CD4-positive, alpha-beta T cell treated with Interleukin-10 for 1 hour (primary cell): ENCODE results near the gene SLC39A8.

Experiments used
- DNase-seq: peaks from one replicate; pipeline ENCODE4 v3.0.0-alpha.2; 2020

Gene SLC39A8

GRCh38 chr4:102338405-102338804 is 6.9 kb downstream of the SLC39A8 start:
- DNase-seq, result no peak

- no peak for DNase-seq
Measured at GRCh38 chr4:102335616-102336015, 9.7 kb downstream of the SLC39A8 start.

- no peak for DNase-seq
Measured at GRCh38 chr4:102334624-102335023, 10.7 kb downstream of the SLC39A8 start.

- DNase-seq, result no peak
Measured at GRCh38 chr4:102333787-102334186, 11.5 kb downstream of the SLC39A8 start.

- no peak for DNase-seq
Measured at GRCh38 chr4:102328045-102328444, 17.2 kb downstream of the SLC39A8 start.

DNA sequence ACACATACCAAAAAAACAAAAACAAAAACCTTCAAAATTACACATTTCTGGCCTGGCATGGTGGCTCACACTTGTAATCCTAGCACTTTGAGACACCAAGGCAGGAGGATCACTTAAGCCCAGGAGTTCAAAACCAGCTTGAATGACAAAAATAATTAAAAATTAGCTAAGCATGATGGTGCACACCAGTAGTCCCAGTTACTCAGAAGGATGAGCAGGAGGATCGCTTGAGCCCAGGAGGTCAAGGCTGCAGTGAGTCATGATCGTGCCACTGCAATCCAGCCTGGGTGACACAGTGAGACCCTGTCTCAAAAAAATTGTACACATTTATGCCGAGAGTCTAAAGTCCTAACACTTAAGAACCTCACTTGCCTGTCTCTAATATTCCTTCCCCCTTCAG is 18.3 kb downstream of the SLC39A8 start:
- no peak for DNase-seq

- DNase-seq, result no peak
Measured at GRCh38 chr4:102324730-102325129, 20.6 kb downstream of the SLC39A8 start.

- no peak for DNase-seq
Measured at GRCh38 chr4:102322736-102323135, 22.5 kb downstream of the SLC39A8 start.

DNA sequence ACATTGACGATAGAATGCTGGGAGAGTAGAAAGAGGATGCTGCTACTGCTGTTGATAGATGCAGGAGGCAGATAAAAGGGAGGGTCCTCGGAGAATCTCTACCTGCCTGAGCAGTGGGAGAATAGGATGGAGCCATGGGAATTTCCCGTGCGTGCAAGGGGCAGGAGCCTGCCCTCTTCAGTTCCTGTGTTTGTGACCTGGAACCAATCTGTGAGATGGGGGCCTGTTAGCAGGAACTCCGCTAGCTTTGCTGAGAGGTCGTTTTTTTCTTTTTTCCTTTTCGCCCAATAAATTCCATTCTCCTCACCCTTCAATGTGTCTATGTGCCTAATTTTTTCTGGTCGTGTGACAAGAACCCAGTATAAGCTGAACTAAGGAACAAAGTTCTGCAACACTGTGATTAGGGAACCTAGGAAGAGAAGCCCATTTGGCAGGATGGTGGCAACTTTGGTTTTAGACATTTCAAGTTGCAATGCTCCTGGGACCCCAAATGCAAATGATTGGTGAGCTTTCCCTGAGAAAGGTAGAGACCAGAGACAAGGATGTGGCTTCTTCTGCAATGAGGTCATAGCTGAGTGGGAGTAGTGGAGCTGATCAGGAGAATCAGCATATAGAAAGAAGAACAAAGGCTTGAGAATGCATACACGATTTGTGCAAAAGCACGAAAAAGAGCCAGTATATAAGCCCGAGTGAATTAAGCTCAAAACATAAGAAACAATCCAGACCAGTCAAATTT is 23.9 kb downstream of the SLC39A8 start:
- DNase-seq, result no peak

DNA sequence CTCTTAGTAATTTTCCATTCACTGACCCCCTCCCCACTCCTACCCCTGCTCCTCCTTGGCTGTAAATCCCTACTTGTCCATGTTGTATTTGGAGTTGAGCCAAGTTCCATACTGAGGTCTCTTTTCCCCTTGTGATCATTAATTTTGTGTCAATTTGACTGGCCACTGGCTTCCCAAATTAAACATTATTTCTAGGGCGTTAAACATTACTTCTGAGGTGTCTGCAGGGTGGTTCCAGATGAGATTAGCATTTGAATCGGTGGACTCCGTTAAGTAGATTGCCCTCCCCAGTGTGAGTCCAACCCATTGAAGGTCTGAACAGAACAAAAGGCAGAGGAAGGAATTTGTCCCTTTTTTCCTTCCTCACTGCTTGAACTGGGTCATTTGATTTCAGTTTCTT is 25.7 kb downstream of the SLC39A8 start:
- no peak for DNase-seq

DNA sequence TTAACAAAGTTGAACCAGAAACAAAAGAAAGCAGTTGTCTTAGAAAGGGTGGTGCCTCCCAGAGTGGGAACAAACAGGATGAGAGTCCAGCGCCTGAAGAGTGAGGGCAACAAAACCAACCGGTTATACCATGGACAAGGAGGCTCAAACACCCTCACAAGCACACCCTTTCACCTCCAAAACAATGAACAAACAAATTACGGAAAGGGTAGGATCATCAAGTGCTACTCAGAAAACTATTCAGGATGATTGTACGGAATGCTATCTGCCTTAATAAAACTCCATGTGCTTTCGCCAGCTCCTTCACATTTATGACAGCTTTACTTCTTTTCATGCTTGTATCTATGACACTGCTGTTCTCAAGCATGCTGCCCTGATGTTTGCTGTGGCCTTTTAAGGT is 26.8 kb downstream of the SLC39A8 start:
- DNase-seq, result no peak

DNA sequence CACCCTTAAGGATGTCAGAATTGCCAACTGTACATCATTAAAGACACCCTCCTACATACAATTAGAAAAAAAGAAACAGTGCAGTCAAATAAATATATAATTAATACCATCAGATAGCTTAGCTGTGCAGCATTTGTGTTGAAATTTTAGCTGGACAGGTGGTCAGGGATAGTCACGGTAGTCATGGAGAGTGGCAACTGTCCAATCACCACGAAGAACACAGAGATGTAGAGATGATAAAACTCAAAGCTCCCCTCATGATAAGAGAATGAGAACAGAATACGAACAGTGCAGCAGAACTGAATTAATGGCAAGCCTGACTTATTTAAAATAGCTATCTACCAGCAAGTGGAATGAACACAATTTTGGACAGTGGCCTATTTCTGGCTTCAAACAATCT is 27.2 kb downstream of the SLC39A8 start:
- DNase-seq, result no peak

DNA sequence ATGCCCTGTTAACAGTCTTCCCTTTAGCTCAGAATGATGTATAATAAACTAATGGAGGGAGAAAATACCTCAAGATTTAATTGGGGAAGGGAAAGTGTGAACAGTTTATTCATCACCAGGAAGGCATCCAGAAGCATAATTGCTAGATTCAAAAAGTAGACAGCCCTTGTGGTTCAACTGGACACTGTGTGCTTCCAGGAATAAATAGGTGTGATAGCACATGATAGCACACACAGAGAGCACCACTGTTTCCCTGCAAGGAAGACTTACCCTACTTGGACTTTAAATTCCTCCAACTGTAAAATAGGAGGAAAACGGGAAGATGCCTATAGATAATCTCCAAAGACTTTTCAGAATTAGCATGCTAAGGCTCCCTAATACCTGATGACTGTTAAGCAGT is 27.8 kb downstream of the SLC39A8 start:
- no peak for DNase-seq

GRCh38 chr4:102316585-102316984 is 28.7 kb downstream of the SLC39A8 start:
- no peak for DNase-seq

DNA sequence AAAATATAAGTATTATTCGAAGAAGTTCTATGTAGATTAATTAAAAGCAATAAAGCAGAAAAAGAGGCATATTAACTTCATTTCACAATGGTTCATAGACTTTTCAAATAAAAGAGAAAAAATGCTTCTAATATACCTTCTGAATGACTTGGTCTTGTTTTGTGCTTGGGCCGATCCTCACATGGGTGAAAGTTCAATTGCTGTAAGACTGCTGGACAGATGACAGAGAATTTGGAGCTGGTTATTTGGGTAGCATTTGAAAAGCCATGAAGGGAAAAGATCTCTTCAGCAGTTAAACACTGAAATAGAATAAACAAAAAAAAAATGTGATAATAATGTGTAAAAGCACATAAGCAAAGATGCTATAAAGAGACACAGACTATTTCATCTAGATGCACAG is 29.8 kb downstream of the SLC39A8 start:
- no peak for DNase-seq

DNA sequence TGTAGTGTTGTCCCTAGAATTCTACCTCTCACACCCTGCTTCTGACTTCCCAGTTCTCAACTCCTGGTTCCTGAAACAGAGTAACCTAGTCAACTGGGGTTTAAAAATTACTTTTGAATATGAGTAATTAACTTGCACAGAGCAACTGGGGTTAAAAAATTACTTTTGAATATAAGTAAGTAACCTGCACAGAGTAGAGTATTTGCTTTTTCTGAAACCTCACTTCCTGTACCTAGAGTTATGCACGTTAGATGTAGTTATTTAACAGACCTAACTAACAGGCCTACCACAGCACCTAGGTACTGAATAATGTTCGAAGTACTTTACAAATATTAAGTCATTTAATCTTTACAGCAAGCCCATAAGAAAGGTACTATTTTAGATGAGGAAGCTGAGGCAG is 32.9 kb downstream of the SLC39A8 start:
- DNase-seq, result no peak

DNA sequence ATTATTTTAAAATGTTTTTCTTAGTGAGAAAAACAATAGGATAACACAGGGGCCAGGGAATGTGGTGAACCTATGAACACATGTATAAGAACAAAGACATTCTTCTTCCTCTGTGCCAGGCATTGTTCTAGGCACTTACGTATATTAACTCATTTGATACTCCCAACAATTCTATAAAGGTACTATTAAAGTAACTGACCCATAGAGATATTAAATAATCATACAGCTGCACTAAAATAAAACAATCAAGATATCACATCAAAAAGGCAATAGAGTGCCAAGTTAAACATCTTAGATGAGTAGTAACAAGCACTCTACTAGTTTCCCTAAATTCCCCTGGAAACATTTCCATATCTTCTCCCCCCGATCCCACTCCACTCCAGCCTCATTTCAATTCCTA is 33.4 kb downstream of the SLC39A8 start:
- no peak for DNase-seq

GRCh38 chr4:102311407-102311806 is 33.9 kb downstream of the SLC39A8 start:
- no peak for DNase-seq

DNA sequence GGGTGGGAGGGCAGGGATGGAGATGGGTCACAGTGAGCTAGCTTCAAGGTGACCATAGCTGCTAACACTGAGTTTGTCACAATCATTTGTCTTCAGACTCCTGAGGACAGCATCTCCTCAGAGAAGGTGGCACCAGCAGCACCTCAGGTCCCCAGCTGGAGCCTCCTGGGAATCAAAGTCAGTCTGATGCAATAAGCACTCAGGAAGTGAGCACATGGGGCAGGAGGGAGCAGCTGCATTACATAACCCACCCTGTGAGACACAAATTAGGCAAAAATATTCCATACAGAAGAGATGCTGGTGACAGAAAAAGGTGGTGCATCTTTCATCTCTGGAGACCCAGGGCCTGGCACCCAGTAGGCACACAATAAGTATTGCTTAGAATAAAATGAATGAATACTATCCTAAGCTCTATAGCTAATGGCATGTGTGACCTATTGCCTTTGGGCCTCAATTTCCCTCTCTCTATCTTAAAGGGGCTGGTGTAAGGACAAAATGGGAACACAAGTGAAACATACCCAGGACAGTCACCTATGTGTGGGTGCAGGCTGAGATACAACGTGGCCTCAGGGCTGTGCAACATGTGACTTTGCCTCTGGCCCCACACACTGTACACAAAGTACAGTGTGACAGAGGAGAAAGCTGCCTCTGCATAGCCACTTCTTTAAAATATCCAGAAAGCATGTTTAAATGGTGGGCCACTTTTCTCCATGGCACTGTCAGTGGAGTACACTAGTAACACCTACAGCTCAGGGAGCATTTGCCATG is 37.1 kb downstream of the SLC39A8 start:
- no peak for DNase-seq

DNA sequence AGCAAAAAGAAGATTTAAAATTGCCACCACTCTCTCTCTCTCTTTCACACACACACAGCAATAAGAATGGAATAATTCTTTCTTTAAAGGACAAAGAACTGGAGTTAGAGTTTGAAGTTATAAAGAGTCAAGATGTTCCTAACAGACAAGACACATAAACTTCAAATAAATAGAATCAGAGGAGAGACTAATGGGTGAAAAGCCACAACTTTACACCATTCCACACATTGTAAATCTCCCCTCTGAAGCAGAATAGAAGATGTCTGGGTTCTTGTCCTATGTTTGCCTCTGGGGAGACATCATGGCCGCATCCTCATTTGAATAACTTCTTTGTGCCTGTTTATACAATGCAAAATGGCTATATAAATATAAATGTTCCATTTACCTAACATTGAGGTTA is 39.6 kb downstream of the SLC39A8 start:
- DNase-seq, result no peak

DNA sequence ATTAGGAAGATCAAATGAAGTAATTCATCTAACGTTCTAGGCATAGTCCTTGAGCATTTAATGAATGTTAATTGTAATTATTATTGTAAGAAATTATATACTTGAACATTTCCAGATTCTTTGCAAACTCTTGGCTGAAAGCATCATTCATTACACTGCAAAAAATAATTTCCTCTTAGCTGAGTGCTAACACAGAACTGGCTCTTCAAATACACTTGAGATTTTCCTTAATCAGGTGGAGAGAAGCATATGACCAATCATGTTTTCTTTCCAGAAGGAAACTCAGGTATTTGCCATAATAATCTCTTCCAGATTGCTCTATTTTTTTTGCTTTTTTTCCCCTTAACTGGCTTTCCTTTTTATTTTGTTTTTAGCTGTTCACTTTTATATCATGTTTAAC is 42.5 kb downstream of the SLC39A8 start:
- DNase-seq, result no peak

DNA sequence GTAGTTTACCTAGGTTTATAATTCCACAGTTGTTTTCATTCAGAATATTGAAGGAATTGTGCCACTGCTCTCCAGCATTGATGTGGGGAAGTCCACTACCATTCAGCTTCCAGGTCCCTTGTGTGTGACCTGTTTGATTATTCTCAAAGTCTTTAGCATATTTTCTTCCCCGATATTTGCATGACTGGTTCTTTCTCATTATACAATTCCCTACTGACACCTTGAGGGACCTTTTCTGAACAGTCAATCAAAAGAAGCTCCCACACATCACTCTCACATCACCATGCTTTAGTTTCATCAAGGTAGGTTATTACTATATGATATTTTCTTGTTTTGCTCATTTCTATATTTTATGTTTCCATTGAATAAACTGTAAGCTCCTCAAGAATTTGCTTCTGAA is 44.1 kb downstream of the SLC39A8 start:
- DNase-seq, result no peak

- peak; percentile 27 for DNase-seq
Measured at GRCh38 chr4:102299354-102300107, 45.8 kb downstream of the SLC39A8 start.

DNA sequence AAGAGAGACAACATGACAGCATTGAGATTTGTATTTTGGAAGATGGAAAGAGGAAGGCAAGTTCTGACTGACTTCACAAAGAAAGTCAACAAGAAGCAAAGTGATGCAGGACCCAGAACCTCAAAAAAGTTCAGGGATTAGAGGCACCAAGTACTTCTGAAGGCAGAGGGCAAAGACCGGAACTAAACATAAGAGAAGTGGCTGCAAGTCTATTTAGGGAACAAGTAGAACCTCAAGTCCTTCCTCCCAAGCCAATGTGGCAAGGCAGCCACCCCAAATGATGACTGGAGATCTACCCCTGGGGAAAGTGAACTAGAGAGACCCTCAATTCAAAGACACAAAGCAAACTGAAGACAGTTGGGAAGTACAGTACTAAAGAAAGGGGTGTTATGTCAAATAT is 46.6 kb downstream of the SLC39A8 start:
- no peak for DNase-seq
